Measurements from ENCODE around the gene PARVA.

Gene PARVA

DNA sequence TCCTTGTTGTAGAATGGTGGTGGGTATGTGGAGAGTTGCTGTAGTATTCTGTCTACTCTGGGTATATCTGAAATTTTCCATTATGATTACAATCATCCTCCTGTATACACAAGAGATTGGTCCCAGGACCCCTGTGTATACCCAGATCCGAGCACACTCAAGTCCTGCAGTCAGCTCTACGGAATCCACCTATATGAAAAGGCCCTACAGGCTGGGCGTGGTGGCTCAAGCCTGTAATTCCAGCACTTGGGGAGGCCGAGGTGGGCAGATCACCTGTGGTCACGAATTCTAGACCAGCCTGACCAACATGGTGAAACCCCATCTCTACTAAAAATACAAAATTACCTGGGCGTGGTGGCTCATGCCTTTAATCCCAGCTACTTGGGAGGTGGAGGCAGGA, 17.2 kb downstream of the PARVA start:
- DNase-seq (ENCODE audit: low read depth): no peak
- H3K4me3 ChIP-seq (ENCODE audit: low read depth, low read length): no peak overlapping the region
- TF ChIP-seq, protein P1, sequence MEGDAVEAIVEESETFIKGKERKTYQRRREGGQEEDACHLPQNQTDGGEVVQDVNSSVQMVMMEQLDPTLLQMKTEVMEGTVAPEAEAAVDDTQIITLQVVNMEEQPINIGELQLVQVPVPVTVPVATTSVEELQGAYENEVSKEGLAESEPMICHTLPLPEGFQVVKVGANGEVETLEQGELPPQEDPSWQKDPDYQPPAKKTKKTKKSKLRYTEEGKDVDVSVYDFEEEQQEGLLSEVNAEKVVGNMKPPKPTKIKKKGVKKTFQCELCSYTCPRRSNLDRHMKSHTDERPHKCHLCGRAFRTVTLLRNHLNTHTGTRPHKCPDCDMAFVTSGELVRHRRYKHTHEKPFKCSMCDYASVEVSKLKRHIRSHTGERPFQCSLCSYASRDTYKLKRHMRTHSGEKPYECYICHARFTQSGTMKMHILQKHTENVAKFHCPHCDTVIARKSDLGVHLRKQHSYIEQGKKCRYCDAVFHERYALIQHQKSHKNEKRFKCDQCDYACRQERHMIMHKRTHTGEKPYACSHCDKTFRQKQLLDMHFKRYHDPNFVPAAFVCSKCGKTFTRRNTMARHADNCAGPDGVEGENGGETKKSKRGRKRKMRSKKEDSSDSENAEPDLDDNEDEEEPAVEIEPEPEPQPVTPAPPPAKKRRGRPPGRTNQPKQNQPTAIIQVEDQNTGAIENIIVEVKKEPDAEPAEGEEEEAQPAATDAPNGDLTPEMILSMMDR (IDR thresholded peaks at IDR 0.05; ENCODE audit: low read depth, low read length, missing control alignments): no peak

DNA sequence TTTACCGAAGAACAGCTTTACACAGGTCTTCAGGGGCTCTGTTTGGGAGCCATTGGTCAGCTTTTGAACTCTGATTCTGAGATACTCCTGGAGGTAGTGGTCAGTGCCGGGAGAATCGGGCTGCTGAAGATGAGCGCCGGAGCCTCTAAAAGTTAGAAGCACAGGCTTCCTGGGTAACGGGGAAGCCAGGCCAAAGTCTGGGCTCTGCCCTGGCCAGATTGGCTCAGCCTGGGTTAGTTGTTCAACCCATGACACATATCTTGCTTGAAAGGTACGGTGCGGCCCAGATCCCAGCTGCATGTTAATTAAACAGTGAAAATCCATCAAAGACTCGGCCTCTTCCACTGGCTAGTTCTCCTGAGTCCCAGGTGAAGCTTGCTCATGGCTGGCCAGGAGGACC, 18.0 kb downstream of the PARVA start:
- no peak overlapping the region for H3K4me3 ChIP-seq (ENCODE audit: low read depth, low read length)
- DNase-seq (ENCODE audit: low read depth): no peak
- TF ChIP-seq, protein P1 (IDR thresholded peaks at IDR 0.05; ENCODE audit: low read depth, low read length, missing control alignments): no peak

DNA sequence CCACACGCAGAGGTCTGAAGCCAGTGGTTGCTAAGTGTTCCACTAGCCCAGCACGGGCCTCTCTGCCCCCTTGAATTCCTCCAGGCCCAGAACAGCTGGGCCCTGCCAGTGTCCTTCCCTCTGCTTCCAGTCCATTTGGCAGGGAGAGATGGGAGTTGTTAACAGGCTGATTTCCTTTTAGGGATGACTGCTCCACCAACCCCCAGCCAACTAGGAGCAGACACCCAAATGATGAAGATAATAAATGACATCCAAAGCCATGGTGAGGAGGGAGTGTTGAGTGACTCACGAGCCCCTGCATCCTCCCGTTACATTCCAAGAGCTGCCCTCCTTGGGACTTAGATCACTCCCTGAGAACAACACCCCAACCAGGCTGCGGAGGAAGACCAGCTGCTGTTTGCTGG, 20.6 kb downstream of the PARVA start:
- TF ChIP-seq, protein P1 (IDR thresholded peaks at IDR 0.05; ENCODE audit: low read depth, low read length, missing control alignments): no peak

DNA sequence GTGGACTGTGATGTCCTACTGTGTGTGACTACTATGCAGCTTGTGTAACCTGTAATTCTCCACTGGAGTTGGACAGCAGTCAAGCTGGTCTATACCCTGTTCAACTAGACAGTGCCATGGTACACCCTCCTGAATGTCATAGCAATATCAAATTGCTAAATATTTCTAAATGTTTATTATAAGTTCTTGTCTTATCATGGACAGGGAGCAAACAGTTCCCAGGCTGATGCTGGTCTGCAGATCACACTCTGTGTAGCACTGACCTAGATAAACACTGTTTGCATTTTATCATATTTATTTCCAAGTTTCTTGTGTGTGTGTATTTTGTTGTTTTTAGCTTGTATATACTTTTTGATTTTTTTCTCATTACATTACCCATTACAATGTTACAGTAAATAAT, 22.0 kb downstream of the PARVA start:
- DNase-seq (ENCODE audit: low read depth): no peak
- TF ChIP-seq, protein P1 (IDR thresholded peaks at IDR 0.05; ENCODE audit: low read depth, low read length, missing control alignments): no peak
- no peak overlapping the region for H3K4me3 ChIP-seq (ENCODE audit: low read depth, low read length)

More for the DNA sequence above, 20.6 kb downstream of the PARVA start:
- H3K4me3 ChIP-seq (ENCODE audit: low read depth, low read length): no peak overlapping the region
- no peak for DNase-seq (ENCODE audit: low read depth)

DNA sequence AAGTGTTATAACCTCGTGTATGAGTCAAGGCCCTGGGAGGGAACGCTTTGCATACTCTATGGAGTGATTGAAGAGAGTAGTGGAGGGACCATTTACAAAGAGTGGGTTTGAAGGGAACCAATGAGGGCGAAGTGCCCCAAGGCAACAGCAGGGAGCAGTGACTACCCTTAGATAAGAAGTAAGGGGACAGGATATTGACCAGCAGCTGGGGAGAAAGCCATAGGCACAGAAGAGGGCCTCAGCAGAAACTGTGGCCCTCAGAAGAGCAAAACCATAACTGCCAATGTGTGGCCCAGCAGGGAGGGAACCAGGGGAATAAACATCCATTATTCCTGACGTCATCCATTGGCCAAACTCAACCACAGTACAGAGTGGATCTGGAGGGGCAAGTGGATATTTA, 24.7 kb downstream of the PARVA start:
- TF ChIP-seq, protein P1 (IDR thresholded peaks at IDR 0.05; ENCODE audit: low read depth, low read length, missing control alignments): no peak
- no peak for DNase-seq (ENCODE audit: low read depth)
- H3K4me3 ChIP-seq (ENCODE audit: low read depth, low read length): no peak overlapping the region

DNA sequence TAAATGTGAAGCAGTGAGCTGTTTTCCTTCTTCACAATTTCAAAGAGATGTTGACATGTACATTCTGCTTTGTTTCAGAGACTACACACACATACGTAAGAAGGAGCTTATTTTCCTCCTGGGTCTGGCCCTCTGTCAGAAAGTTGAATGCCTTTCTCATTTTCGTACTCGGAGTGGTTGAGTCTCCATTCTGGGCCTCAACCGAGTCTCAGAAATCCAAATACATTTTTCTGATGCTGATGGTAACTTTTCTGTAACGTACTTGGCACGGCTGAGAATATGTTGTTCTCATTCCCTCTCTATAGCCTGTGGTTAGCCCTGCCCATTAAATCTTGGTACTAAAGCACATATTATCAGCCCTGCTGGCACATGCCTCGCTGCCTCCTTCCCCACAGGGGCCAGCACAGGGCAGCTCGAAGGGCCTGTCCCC, 25.3 kb downstream of the PARVA start:
- DNase-seq (ENCODE audit: low read depth): no peak
- TF ChIP-seq, protein P1 (IDR thresholded peaks at IDR 0.05; ENCODE audit: low read depth, low read length, missing control alignments): no peak
- no peak overlapping the region for H3K4me3 ChIP-seq (ENCODE audit: low read depth, low read length)

DNA sequence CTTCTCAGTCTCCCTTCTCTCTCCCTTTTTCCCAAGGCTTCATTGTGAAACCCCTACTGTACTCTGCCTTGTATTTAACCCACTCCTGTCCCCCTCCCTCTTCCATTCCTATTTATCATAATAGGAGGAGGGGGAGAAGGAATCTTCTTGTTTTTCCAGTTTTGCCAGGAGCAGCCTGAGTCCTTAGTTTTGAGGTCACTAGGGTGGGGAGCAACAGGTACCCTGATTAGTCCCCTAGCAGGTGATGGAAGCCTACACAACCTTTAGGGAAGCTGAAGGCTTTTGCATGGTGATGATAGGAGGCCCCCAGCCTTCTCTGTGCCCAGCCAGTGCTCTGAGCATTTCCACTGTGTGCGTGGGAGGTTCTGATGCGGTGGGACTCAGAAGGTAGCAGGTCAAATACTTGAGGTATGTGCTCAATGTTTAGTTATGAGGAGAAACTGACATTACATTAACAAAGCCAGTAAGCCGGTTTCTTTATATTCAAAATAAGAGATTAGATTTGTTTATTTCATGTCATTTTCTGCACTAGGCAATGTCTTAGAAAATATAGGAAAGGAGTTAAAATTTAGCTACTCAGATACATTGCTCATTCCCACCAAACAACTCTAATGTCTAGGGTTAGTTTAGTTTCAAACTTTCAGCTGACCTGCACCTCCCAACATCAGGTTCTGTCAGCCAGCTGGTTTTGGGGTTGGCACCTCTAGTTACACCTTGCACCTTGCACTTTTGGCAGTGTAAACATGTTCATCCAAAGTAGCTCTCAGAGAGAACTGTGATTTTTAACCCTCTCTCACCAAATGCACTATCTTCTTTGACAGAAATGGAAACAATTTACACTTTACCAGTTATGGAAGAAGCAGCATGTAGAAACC, 26.0 kb downstream of the PARVA start:
- H3K4me3 ChIP-seq (ENCODE audit: low read depth, low read length): no peak overlapping the region
- no peak for DNase-seq (ENCODE audit: low read depth)
- TF ChIP-seq, protein P1 (IDR thresholded peaks at IDR 0.05; ENCODE audit: low read depth, low read length, missing control alignments): no peak
